GM23338 (cell line): ENCODE data around the gene DIAPH1.

Experiments used
- CREB1 ChIP-seq: fragments of 250-450 bp; sonication (Bioruptor Pico); IDR thresholded peaks from 2 replicates; pipeline ENCODE4 v1.5.0; 2020; ENCODE audit warnings: low read depth, mild to moderate bottlenecking, moderate library complexity
- CTCF ChIP-seq, 2 experiments: fragments of 200-600 bp in 1 of 2; sonication (generic) in 1 of 2; conservative IDR thresholded peaks; 2 replicates each; pipeline versions ENCODE4 v1.5.1 to v1.6.1; 2016 to 2017; ENCODE audit warnings: antibody characterized with exemption in 2 of 2, low read depth in 2 of 2, mild to moderate bottlenecking in 2 of 2, moderate library complexity in 1 of 2
- ETS1 ChIP-seq: IDR thresholded peaks from 2 replicates; pipeline ENCODE4 v1.6.1; 2016; ENCODE audit warnings: antibody characterized with exemption
- EZH2 ChIP-seq: fragments of 200-600 bp; sonication (generic); IDR thresholded peaks from one replicate; pipeline ENCODE4 v1.8.0; 2017; ENCODE audit warnings: antibody characterized with exemption, mild to moderate bottlenecking, low read depth; ENCODE audit not compliant: unreplicated experiment
- JUNB ChIP-seq: IDR thresholded peaks from one replicate; pipeline ENCODE4 v1.6.1; 2016; ENCODE audit warnings: antibody characterized with exemption; ENCODE audit not compliant: unreplicated experiment
- POLR2AphosphoS5 ChIP-seq: IDR thresholded peaks from 2 replicates; pipeline ENCODE4 v1.6.1; 2016; ENCODE audit warnings: antibody characterized with exemption, low read depth

GRCh38 chr5:141515141-141515540 lies 103.7 kb downstream of the DIAPH1 start:
- TF ChIP-seq CTCF (conservative IDR thresholded peaks at IDR 0.05; ENCODE audit: low read depth in 2 of 2) (no peak), EZH2 (no peak), JUNB (no peak), CREB1 (CRISPR knock-in tag) (no peak), ETS1 (no peak), POLR2AphosphoS5 (no peak)
